KOPT-K1 (cell line): ENCODE measurements around the gene DOK3.
A peak's percentile ranks its signal among the peaks of the same experiment; 100 is the strongest.

Experiments
- H3K27ac ChIP-seq: fragments of 200-600 bp; sonication (generic); 2 replicates; pipeline ENCODE4 v1.5.1; 2016; ENCODE audit warnings: antibody characterized with exemption, mild to moderate bottlenecking, low read depth, low read length; ENCODE audit not compliant: poor library complexity, severe bottlenecking
- H3K36me3 ChIP-seq: fragments of 200-600 bp; sonication (generic); 2 replicates; pipeline ENCODE4 v1.5.1; 2017; ENCODE audit warnings: antibody characterized with exemption, mild to moderate bottlenecking, low read length, moderate library complexity; ENCODE audit not compliant: insufficient read depth
- H3K9me3 ChIP-seq: fragments of 200-600 bp; sonication (generic); 2 replicates; pipeline ENCODE4 v1.5.1; 2017; ENCODE audit warnings: antibody characterized with exemption, low read length, mild to moderate bottlenecking; ENCODE audit not compliant: insufficient read depth, poor library complexity, severe bottlenecking

DOK3 gene

GRCh38 chr5:177467436-177467835 is 42.2 kb downstream of the DOK3 start:
- Histone ChIP-seq H3K9me3 (no peaks in the 10 kb centered on the region), H3K27ac (no peak overlapping the region), H3K36me3 (peaks cover 46% of the 10 kb centered on the region)

- peaks cover 46% of the 10 kb centered on the region for H3K36me3 ChIP-seq
- H3K9me3 ChIP-seq, result no peaks in the 10 kb centered on the region
- H3K27ac ChIP-seq, result no peak overlapping the region
These were observed 42.8 kb downstream of the DOK3 start for GRCh38 chr5:177466861-177467260.

GRCh38 chr5:177465044-177465443 is 44.6 kb downstream of the DOK3 start:
- Histone ChIP-seq H3K27ac (no peak overlapping the region), H3K9me3 (no peaks in the 10 kb centered on the region), H3K36me3 (peaks cover 51% of the 10 kb centered on the region)

GRCh38 chr5:177462021-177462670 is 47.5 kb downstream of the DOK3 start:
- no peak overlapping the region for H3K27ac ChIP-seq
- H3K36me3 ChIP-seq, result peaks cover 59% of the 10 kb centered on the region
- H3K9me3 ChIP-seq, result no peaks in the 10 kb centered on the region

- Histone ChIP-seq H3K27ac (no peak overlapping the region), H3K9me3 (no peaks in the 10 kb centered on the region), H3K36me3 (peaks cover 43% of the 10 kb centered on the region)
These were observed 49.6 kb downstream of the DOK3 start for GRCh38 chr5:177459819-177460628.

GRCh38 chr5:177459357-177459756 is 50.3 kb downstream of the DOK3 start:
- Histone ChIP-seq H3K9me3 (no peaks in the 10 kb centered on the region), H3K27ac (no peak overlapping the region), H3K36me3 (peaks cover 42% of the 10 kb centered on the region)

GRCh38 chr5:177458912-177459350 is 50.7 kb downstream of the DOK3 start:
- H3K27ac ChIP-seq, result no peak overlapping the region
- peaks cover 42% of the 10 kb centered on the region for H3K36me3 ChIP-seq
- no peaks in the 10 kb centered on the region for H3K9me3 ChIP-seq

GRCh38 chr5:177457852-177458681 is 51.6 kb downstream of the DOK3 start:
- Histone ChIP-seq H3K9me3 (no peaks in the 10 kb centered on the region), H3K27ac (no peak overlapping the region), H3K36me3 (peaks cover 37% of the 10 kb centered on the region)

GRCh38 chr5:177456976-177457851 is 52.4 kb downstream of the DOK3 start:
- Histone ChIP-seq H3K27ac (no peak overlapping the region), H3K36me3 (peaks cover 36% of the 10 kb centered on the region), H3K9me3 (no peaks in the 10 kb centered on the region)

- H3K9me3 ChIP-seq, result no peaks in the 10 kb centered on the region
- no peak overlapping the region for H3K27ac ChIP-seq
- H3K36me3 ChIP-seq, result peaks cover 36% of the 10 kb centered on the region
These were observed 53.0 kb downstream of the DOK3 start for GRCh38 chr5:177456591-177456964.

GRCh38 chr5:177455661-177456590 is 53.7 kb downstream of the DOK3 start:
- Histone ChIP-seq H3K27ac (peak overlapping the region; percentile 60), H3K36me3 (peaks cover 36% of the 10 kb centered on the region), H3K9me3 (no peaks in the 10 kb centered on the region)

- Histone ChIP-seq H3K9me3 (no peaks in the 10 kb centered on the region), H3K36me3 (peaks cover 33% of the 10 kb centered on the region), H3K27ac (peak overlapping the region; percentile 60)
These were observed 54.5 kb downstream of the DOK3 start for GRCh38 chr5:177455036-177455660.

GRCh38 chr5:177454397-177455035 is 55.1 kb downstream of the DOK3 start:
- peak overlapping the region; percentile 60 for H3K27ac ChIP-seq
- H3K9me3 ChIP-seq, result no peaks in the 10 kb centered on the region
- peaks cover 26% of the 10 kb centered on the region for H3K36me3 ChIP-seq
